Measurements from ENCODE around the gene LPCAT2. TPM values are rescaled to one million over a fixed set of nuclear protein-coding genes. Genes with fewer than 3 reads are reported as not detected.

The LPCAT2 gene
- total RNA-seq, 4 donors from 2014 or later = 12.1 to 19.7 (median 18.1) TPM

DNA sequence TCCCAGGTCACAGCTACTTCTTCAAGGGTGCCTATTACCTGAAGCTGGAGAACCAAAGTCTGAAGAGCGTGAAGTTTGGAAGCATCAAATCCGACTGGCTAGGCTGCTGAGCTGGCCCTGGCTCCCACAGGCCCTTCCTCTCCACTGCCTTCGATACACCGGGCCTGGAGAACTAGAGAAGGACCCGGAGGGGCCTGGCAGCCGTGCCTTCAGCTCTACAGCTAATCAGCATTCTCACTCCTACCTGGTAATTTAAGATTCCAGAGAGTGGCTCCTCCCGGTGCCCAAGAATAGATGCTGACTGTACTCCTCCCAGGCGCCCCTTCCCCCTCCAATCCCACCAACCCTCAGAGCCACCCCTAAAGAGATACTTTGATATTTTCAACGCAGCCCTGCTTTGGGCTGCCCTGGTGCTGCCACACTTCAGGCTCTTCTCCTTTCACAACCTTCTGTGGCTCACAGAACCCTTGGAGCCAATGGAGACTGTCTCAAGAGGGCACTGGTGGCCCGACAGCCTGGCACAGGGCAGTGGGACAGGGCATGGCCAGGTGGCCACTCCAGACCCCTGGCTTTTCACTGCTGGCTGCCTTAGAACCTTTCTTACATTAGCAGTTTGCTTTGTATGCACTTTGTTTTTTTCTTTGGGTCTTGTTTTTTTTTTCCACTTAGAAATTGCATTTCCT, 3.4 kb upstream of the LPCAT2 start:
- no peak overlapping the region for H3K27ac ChIP-seq
- DNase-seq (ENCODE audit: low spot score in 2 of 2) = no peak
- peaks cover 41% of the 10 kb centered on the region for H3K4me1 ChIP-seq
- 85% methylated on average over 10 of the region's 10 CpGs for WGBS
- no peak overlapping the region for H3K4me3 ChIP-seq
- H3K27me3 ChIP-seq = no peaks in the 10 kb centered on the region
- H3K9me3 ChIP-seq = no peaks in the 10 kb centered on the region
- TF ChIP-seq EP300 (IDR thresholded peaks at IDR 0.05) (no peak), POLR2AphosphoS5 (IDR thresholded peaks at IDR 0.05) (no peak), POLR2A (IDR thresholded peaks at IDR 0.05) (no peak)
- TF ChIP-seq, protein P1, sequence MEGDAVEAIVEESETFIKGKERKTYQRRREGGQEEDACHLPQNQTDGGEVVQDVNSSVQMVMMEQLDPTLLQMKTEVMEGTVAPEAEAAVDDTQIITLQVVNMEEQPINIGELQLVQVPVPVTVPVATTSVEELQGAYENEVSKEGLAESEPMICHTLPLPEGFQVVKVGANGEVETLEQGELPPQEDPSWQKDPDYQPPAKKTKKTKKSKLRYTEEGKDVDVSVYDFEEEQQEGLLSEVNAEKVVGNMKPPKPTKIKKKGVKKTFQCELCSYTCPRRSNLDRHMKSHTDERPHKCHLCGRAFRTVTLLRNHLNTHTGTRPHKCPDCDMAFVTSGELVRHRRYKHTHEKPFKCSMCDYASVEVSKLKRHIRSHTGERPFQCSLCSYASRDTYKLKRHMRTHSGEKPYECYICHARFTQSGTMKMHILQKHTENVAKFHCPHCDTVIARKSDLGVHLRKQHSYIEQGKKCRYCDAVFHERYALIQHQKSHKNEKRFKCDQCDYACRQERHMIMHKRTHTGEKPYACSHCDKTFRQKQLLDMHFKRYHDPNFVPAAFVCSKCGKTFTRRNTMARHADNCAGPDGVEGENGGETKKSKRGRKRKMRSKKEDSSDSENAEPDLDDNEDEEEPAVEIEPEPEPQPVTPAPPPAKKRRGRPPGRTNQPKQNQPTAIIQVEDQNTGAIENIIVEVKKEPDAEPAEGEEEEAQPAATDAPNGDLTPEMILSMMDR (IDR thresholded peaks at IDR 0.05) = no peak
- peaks cover 19% of the 10 kb centered on the region for H3K36me3 ChIP-seq

DNA sequence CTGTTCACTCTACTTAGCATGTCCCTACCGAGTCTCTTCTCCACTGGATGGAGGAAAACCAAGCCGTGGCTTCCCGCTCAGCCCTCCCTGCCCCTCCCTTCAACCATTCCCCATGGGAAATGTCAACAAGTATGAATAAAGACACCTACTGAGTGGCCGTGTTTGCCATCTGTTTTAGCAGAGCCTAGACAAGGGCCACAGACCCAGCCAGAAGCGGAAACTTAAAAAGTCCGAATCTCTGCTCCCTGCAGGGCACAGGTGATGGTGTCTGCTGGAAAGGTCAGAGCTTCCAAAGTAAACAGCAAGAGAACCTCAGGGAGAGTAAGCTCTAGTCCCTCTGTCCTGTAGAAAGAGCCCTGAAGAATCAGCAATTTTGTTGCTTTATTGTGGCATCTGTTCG, 2.8 kb upstream of the LPCAT2 start:
- Histone ChIP-seq H3K4me1 (peaks cover 35% of the 10 kb centered on the region), H3K27me3 (no peaks in the 10 kb centered on the region), H3K36me3 (peaks cover 19% of the 10 kb centered on the region), H3K27ac (no peak overlapping the region), H3K9me3 (no peaks in the 10 kb centered on the region), H3K4me3 (no peak overlapping the region)
- WGBS = 84% methylated on average over 7 of the region's 7 CpGs
- TF ChIP-seq EP300 (IDR thresholded peaks at IDR 0.05) = no peak
- TF ChIP-seq, protein P1 (IDR thresholded peaks at IDR 0.05) = no peak
- TF ChIP-seq POLR2A (IDR thresholded peaks at IDR 0.05) = no peak
- TF ChIP-seq POLR2AphosphoS5 (IDR thresholded peaks at IDR 0.05) = no peak
- no peak for DNase-seq (ENCODE audit: low spot score in 2 of 2)

DNA sequence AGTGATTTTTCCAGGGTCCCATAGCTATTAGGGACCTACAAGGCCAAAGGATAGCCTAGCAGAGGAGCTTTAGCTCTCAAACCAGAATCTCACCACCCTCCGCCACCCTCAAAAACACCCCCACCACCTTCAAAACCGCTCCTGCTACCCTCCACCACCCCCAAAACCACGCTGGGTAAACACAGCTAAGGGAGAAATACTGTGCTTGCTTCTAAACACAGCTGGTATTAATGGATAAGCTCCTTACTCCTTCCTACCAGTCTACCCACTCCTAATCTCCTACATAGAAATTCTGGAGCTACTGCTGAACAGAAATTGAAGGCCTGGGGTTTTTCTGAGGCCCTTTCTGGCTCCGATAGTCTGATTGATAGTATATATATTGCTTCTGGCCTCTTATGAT, 2.2 kb upstream of the LPCAT2 start:
- no peak for DNase-seq (ENCODE audit: low spot score in 2 of 2)
- WGBS = 81% methylated on average over 4 of the region's 4 CpGs
- Histone ChIP-seq H3K4me3 (no peak overlapping the region), H3K27me3 (no peaks in the 10 kb centered on the region), H3K9me3 (no peaks in the 10 kb centered on the region), H3K4me1 (peaks cover 29% of the 10 kb centered on the region), H3K36me3 (peaks cover 19% of the 10 kb centered on the region), H3K27ac (no peak overlapping the region)
- TF ChIP-seq POLR2AphosphoS5 (IDR thresholded peaks at IDR 0.05) (no peak), EP300 (IDR thresholded peaks at IDR 0.05) (no peak), POLR2A (IDR thresholded peaks at IDR 0.05) (no peak)
- TF ChIP-seq, protein P1 (IDR thresholded peaks at IDR 0.05) = no peak

DNA sequence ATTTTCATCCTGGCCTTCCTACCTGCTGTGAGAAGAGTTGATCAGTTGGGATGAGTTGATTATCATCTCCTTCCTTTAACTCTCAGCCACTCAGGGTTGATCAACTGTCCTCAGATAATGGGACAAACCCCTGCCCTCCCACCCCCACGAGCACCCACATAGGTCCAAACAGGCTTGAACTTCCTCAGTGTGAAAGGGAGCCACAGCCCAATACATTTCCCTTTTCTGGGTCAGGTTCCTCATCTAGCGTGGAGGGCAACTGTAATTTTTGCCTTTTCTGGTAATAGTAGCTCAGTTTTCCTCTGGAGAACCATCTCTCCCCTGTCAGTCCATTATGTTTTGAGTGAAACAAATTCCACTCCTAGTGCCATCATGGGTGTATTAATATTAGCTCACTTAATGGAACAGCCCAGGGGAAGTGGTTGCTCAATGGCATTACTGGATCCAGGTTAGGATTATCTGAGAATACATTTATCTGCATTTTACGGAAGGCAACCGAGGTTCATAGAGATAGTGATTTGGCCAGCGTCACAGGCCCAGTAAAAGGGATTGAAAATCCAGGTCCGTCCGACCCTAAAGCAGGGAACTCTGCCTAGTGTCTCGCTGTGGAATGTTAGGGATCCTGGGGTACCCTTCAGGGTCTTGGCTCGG, 476 bp upstream of the LPCAT2 start:
- TF ChIP-seq POLR2AphosphoS5 (IDR thresholded peaks at IDR 0.05) (no peak), POLR2A (IDR thresholded peaks at IDR 0.05) (no peak), EP300 (IDR thresholded peaks at IDR 0.05) (no peak)
- TF ChIP-seq, protein P1 (IDR thresholded peaks at IDR 0.05) = no peak
- peak overlapping the region; percentile 69 for H3K4me3 ChIP-seq
- peaks cover 15% of the 10 kb centered on the region for H3K4me1 ChIP-seq
- H3K27ac ChIP-seq = peak overlapping the region; percentile 74
- H3K9me3 ChIP-seq = no peaks in the 10 kb centered on the region
- WGBS = 51% methylated on average over 9 of the region's 9 CpGs
- H3K27me3 ChIP-seq = no peaks in the 10 kb centered on the region
- no peak for DNase-seq (ENCODE audit: low spot score in 2 of 2)
- H3K36me3 ChIP-seq = peaks cover 19% of the 10 kb centered on the region

DNA sequence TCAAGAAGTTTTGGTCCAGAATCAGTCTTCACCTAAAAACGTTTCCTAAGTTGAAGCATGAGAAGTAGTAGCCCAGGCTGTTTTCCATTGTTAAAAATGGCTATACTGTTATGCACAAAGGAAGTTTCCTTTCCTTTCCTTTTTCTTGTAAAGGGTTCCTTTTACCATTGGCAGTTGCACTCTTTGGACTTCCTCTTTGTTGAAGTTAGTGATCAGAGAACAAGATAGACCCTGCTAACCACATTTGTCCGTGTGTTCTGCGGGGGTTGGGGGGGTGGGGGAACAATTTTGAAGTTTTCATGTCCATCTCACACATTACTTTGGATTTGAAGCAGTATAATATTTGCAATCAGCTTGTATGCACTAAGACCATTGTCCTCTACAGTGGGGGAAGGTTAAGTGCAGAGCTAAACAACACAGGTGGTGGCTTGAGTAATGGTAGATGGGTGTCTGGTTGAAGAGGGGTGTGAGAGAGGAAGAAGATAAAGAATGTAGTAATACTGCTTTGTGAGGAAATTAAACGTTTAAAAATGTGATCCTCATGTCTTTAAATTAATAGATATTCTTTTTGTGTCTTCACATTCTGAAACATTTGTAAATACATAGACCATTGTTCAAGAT, 1.4 kb downstream of the LPCAT2 start:
- Histone ChIP-seq H3K36me3 (peaks cover 15% of the 10 kb centered on the region), H3K9me3 (no peaks in the 10 kb centered on the region), H3K4me3 (peak overlapping the region; percentile 69), H3K27ac (no peak overlapping the region), H3K27me3 (no peaks in the 10 kb centered on the region), H3K4me1 (peaks cover 15% of the 10 kb centered on the region)
- 49% methylated on average over 4 of the region's 4 CpGs for WGBS
- TF ChIP-seq, protein P1 (IDR thresholded peaks at IDR 0.05) = no peak
- TF ChIP-seq POLR2AphosphoS5 (IDR thresholded peaks at IDR 0.05) (no peak), EP300 (IDR thresholded peaks at IDR 0.05) (no peak), POLR2A (IDR thresholded peaks at IDR 0.05) (no peak)
- no peak for DNase-seq (ENCODE audit: low spot score in 2 of 2)
